ENCODE results near the gene TMEM184B. TPM values are rescaled to one million over a fixed set of nuclear protein-coding genes. Genes with fewer than 3 reads are reported as not detected.

TMEM184B gene
- total RNA-seq, 3 donors from 2014 or later: 35.9 to 63.1 (median 38.2) TPM

DNA sequence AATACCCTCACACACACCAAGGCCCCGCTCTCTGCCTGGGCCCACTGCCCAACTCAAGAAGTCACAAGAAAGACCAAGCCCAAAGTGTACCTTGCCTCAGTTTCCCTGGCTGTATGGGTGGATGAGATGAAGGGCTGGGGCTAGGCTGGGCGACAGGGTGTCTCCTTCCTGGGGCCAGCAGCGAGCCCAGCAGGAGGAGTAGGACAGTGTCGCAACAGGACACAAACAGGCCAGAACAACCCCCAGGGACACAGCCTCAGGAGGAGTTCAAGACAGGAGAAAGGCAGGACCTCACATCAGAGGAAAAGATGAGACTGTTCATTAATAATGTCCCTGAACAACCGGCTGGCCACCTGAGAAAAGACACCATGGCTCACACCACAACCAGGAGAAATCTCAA lies 31.2 kb upstream of the TMEM184B start:
- peaks cover 4% of the 10 kb centered on the region for H3K36me3 ChIP-seq (ENCODE audit: low read depth)

DNA sequence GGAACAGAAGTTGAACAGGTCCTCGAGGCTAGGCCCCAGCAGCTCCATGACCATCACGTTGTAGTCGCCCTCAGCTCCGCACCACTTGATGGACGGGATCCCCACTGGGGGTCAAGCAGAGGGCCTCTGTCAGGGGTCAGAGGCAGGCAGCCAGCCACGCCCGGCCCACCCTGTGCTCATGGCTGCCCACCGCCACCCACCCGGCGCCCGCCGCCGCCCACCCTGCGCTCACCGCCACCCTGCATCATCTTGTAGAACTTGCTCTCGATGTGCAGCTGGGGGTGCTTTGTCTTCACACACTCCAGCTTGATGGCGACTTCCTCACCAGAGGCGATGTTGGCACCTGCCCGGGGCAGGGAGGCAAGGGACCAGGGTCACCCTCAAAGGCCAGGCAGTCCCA lies 30.1 kb upstream of the TMEM184B start:
- Histone ChIP-seq H3K9me3 (no peaks in the 10 kb centered on the region), H3K4me1 (ENCODE audit: low read depth) (peaks cover 12% of the 10 kb centered on the region), H3K36me3 (ENCODE audit: low read depth) (peaks cover 10% of the 10 kb centered on the region), H3K4me3 (no peak overlapping the region)
- intact Hi-C loops (cut with DNase I, micrococcal nuclease): no loop called here
- TF ChIP-seq, protein P1, sequence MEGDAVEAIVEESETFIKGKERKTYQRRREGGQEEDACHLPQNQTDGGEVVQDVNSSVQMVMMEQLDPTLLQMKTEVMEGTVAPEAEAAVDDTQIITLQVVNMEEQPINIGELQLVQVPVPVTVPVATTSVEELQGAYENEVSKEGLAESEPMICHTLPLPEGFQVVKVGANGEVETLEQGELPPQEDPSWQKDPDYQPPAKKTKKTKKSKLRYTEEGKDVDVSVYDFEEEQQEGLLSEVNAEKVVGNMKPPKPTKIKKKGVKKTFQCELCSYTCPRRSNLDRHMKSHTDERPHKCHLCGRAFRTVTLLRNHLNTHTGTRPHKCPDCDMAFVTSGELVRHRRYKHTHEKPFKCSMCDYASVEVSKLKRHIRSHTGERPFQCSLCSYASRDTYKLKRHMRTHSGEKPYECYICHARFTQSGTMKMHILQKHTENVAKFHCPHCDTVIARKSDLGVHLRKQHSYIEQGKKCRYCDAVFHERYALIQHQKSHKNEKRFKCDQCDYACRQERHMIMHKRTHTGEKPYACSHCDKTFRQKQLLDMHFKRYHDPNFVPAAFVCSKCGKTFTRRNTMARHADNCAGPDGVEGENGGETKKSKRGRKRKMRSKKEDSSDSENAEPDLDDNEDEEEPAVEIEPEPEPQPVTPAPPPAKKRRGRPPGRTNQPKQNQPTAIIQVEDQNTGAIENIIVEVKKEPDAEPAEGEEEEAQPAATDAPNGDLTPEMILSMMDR (IDR thresholded peaks at IDR 0.05): no peak
- DNase-seq: no peak
- ATAC-seq: no peak

More for the DNA sequence above, 31.2 kb upstream of the TMEM184B start:
- H3K4me3 ChIP-seq: no peak overlapping the region
- no peaks in the 10 kb centered on the region for H3K9me3 ChIP-seq
- ATAC-seq (no peak), DNase-seq (no peak)
- intact Hi-C loops (cut with DNase I, micrococcal nuclease): no loop called here
- peaks cover 16% of the 10 kb centered on the region for H3K4me1 ChIP-seq (ENCODE audit: low read depth)
- TF ChIP-seq, protein P1 (IDR thresholded peaks at IDR 0.05): no peak

GRCh38 chr22:38300946-38301345 lies 28.1 kb upstream of the TMEM184B start:
- no peak for ATAC-seq
- intact Hi-C loops (cut with DNase I, micrococcal nuclease): no loop called here
- peaks cover 5% of the 10 kb centered on the region for H3K4me1 ChIP-seq (ENCODE audit: low read depth)
- no peaks in the 10 kb centered on the region for H3K9me3 ChIP-seq
- TF ChIP-seq, protein P1 (IDR thresholded peaks at IDR 0.05): no peak
- no peak for DNase-seq
- peaks cover 15% of the 10 kb centered on the region for H3K36me3 ChIP-seq (ENCODE audit: low read depth)
- H3K4me3 ChIP-seq: no peak overlapping the region

DNA sequence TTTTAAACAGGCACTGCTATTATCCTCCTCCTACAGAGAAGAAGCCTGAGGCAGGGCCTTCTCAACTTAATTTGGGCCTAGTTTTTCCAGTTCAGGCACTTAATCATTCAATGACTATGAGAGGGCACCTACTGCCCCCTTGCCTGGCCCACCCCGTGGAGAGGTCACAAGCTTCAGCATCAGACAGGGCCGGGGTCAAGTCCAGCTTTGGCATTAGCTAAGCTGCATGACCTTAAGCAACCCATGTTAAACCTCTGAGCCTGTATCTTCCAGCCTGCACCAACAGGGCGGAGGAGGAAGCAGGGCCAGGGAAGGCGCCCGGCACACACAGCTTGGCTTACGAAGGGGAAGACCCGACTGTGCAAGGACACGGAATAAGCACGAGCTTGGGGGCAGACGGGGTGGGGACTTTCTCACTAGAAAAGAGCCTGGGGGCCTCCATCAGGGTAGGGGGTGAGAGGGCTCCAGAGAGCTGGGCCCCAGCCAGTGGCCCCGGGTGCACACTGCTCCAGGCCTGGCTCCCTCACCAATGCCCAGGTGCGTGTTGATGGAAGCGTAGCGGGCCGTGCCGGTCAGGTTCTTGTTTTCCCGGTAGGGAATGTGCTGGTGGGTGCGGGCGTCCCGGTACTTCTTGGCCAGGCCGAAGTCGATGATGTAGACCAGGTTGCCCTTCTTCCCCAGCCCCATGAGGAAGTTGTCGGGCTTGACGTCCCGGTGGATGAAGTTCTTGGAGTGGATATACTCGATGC lies 27.6 kb upstream of the TMEM184B start:
- Histone ChIP-seq H3K9me3 (no peaks in the 10 kb centered on the region), H3K4me3 (no peak overlapping the region), H3K4me1 (ENCODE audit: low read depth) (no peaks in the 10 kb centered on the region), H3K36me3 (ENCODE audit: low read depth) (peaks cover 15% of the 10 kb centered on the region)
- intact Hi-C loops (cut with DNase I, micrococcal nuclease): no loop called here
- TF ChIP-seq, protein P1 (IDR thresholded peaks at IDR 0.05): no peak
- DNase-seq: no peak
- peak; percentile 69 for ATAC-seq

GRCh38 chr22:38299770-38300102 lies 26.9 kb upstream of the TMEM184B start:
- TF ChIP-seq, protein P1 (IDR thresholded peaks at IDR 0.05): no peak
- H3K4me3 ChIP-seq: no peak overlapping the region
- H3K4me1 ChIP-seq (ENCODE audit: low read depth): no peaks in the 10 kb centered on the region
- DNase-seq (no peak), ATAC-seq (no peak)
- intact Hi-C loops (cut with DNase I, micrococcal nuclease): no loop called here
- peaks cover 15% of the 10 kb centered on the region for H3K36me3 ChIP-seq (ENCODE audit: low read depth)
- no peaks in the 10 kb centered on the region for H3K9me3 ChIP-seq

Measured in mucosa of descending colon (tissue), 3 donors.